Prostate gland (tissue), 2 donors: Measurements from ENCODE around the gene RASA1.

Source experiments
- POLR2A ChIP-seq: fragments of 450-650 bp; IDR thresholded peaks from one replicate; pipeline ENCODE4 v1.6.1; 2016; ENCODE audit warnings: antibody characterized with exemption, mild to moderate bottlenecking
- POLR2AphosphoS5 ChIP-seq: sonication (generic); formaldehyde crosslinking; IDR thresholded peaks from one replicate; pipeline ENCODE4 v1.6.1; 2017; ENCODE audit warnings: antibody characterized with exemption
- TF ChIP-seq, protein P1 (sequence below), 4 experiments: fragments of 200-600 bp in 2 of 4; fragments of 450-650 bp in 2 of 4; sonication (generic) in 2 of 4; IDR thresholded peaks; 1 replicate in 3 of 4; 2 replicates in 1 of 4; pipeline ENCODE4 v1.5.1; 2016 to 2019; ENCODE audit warnings: antibody characterized with exemption in 4 of 4, mild to moderate bottlenecking in 2 of 4, moderate library complexity in 2 of 4

GRCh38 chr5:87300744-87301143 lies 33.1 kb downstream of the RASA1 start:
- TF ChIP-seq POLR2A: no peak
- TF ChIP-seq, protein P1, sequence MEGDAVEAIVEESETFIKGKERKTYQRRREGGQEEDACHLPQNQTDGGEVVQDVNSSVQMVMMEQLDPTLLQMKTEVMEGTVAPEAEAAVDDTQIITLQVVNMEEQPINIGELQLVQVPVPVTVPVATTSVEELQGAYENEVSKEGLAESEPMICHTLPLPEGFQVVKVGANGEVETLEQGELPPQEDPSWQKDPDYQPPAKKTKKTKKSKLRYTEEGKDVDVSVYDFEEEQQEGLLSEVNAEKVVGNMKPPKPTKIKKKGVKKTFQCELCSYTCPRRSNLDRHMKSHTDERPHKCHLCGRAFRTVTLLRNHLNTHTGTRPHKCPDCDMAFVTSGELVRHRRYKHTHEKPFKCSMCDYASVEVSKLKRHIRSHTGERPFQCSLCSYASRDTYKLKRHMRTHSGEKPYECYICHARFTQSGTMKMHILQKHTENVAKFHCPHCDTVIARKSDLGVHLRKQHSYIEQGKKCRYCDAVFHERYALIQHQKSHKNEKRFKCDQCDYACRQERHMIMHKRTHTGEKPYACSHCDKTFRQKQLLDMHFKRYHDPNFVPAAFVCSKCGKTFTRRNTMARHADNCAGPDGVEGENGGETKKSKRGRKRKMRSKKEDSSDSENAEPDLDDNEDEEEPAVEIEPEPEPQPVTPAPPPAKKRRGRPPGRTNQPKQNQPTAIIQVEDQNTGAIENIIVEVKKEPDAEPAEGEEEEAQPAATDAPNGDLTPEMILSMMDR (IDR thresholded peaks at IDR 0.05): no peak
- TF ChIP-seq POLR2AphosphoS5: no peak
